Aorta (tissue), 5 donors: ENCODE results near the gene HRCT1. TPM values are rescaled to one million over a fixed set of nuclear protein-coding genes. Genes with fewer than 3 reads are reported as not detected.
"Not testable (repeated sequence)": the region's sequence is repeated elsewhere in the genome, so short reads cannot be mapped to it uniquely, and the experiment has no call there.

Experiments used
- ATAC-seq: fragments of 200-7000 bp; cut with Tn5 transposase; one replicate; pipeline ENCODE4 v1.9.1; 2022; ENCODE audit warnings: moderate library complexity; ENCODE audit not compliant: low FRiP score
- DNase-seq, 2 donors: peaks; one replicate each; pipeline ENCODE4 v3.0.0-alpha.2; 2020
- H3K27ac ChIP-seq, 2 donors: one replicate each; pipeline ENCODE4 v1.5.1; 2013; ENCODE audit warnings: low read length in 2 of 2, mild to moderate bottlenecking in 2 of 2, moderate library complexity in 2 of 2, control low read depth in 1 of 2, inconsistent platforms in 1 of 2, low read depth in 1 of 2
- H3K27me3 ChIP-seq, 2 donors: one replicate each; pipeline ENCODE4 v1.6.1; 2013; ENCODE audit warnings: control low read depth in 1 of 2, low read length in 1 of 2, mild to moderate bottlenecking in 1 of 2, moderate library complexity in 1 of 2; ENCODE audit not compliant: insufficient read depth in 2 of 2, control insufficient read depth in 1 of 2
- H3K36me3 ChIP-seq, 2 donors: one replicate each; pipeline ENCODE4 v1.6.1; 2013; ENCODE audit warnings: control low read depth in 1 of 2, low read length in 1 of 2, mild to moderate bottlenecking in 1 of 2; ENCODE audit not compliant: insufficient read depth in 2 of 2, control insufficient read depth in 1 of 2
- H3K4me1 ChIP-seq, 2 donors: one replicate each; pipeline ENCODE4 v1.6.1; 2013; ENCODE audit warnings: low read length in 2 of 2, control low read depth in 1 of 2, mild to moderate bottlenecking in 1 of 2, moderate library complexity in 1 of 2; ENCODE audit not compliant: insufficient read depth in 2 of 2, control insufficient read depth in 1 of 2
- H3K4me3 ChIP-seq, 2 donors: one replicate each; pipeline ENCODE4 v1.5.1; 2013; ENCODE audit warnings: low read length in 2 of 2, control low read depth in 1 of 2, mild to moderate bottlenecking in 1 of 2
- H3K9me3 ChIP-seq: one replicate; pipeline ENCODE4 v1.6.1; 2013; ENCODE audit warnings: mild to moderate bottlenecking, low read length; ENCODE audit not compliant: control insufficient read depth
- WGBS, 2 donors: extraction: QIAGEN DNeasy Blood & Tissue Kit; methylation state at CpG; one replicate each; pipeline ENCODE4 v1.1.7; 2013; 5-methylcytosine and 5-hydroxymethylcytosine counted together
- intact Hi-C, 2 donors: fragments of 100-400 bp; cut with DNase I; formaldehyde crosslinking; loops; one replicate each; pipeline versions ENCODE4 v1.14.2 to v1.15.0; 2022
- polyA plus RNA-seq, 2 donors: library from polyadenylated mRNA; stranded (reverse); fragments of 200-250 nt; gene quantifications; one replicate each; pipeline ENCODE4 v1.2.3, GENCODE V29; 2013
- total RNA-seq, 2 donors: library from RNA; stranded (reverse); fragmentation: NEBNext Ultra II Directional; extraction: Animal tissue kit (Norgen Biotek cat#: 25700); gene quantifications; one replicate each; pipeline ENCODE4 v1.2.1, GENCODE V29; 2021
- donor health status: healthy with polysubstance abuse.
- donor health status: Bipolar disorder and iron deficiency.
- donor health status: DM: no; HTN: no; CAD: no.
- donor health status: DM: no; HTN: no; CAD: no.
- donor health status: DM: yes; HTN: yes; CAD: no.

The HRCT1 gene
- total and polyA plus RNA-seq, 4 donors, result 14.2 to 25.7 (median 20.2) TPM

GRCh38 chr9:35930989-35931388, 25.0 kb downstream of the HRCT1 start:
- H3K36me3 ChIP-seq, result no peaks in the 10 kb centered on the region
- H3K9me3 ChIP-seq, result no peaks in the 10 kb centered on the region
- H3K4me3 ChIP-seq, result no peak overlapping the region
- H3K27me3 ChIP-seq, result no peaks in the 10 kb centered on the region
- H3K4me1 ChIP-seq, result peaks cover 0 to 2% of the 10 kb centered on the region in 2 donors
- intact Hi-C loops, result no loop called here
- no peak for ATAC-seq
- no peak for DNase-seq
- WGBS, 2 donors, result 95 to 97% methylated on average over 3 of the region's 3 CpGs
- no peak overlapping the region for H3K27ac ChIP-seq

GRCh38 chr9:35932735-35933134, 26.7 kb downstream of the HRCT1 start:
- Histone ChIP-seq H3K27me3 (no peaks in the 10 kb centered on the region), H3K9me3 (no peaks in the 10 kb centered on the region), H3K27ac (no peak overlapping the region), H3K36me3 (no peaks in the 10 kb centered on the region), H3K4me3 (no peak overlapping the region), H3K4me1 (peaks cover 0 to 2% of the 10 kb centered on the region in 2 donors)
- no peak for ATAC-seq
- intact Hi-C loops, result no loop called here
- no peak for DNase-seq
- WGBS, 2 donors, result 90 to 94% methylated on average over 3 of the region's 3 CpGs

- Histone ChIP-seq H3K27ac (no peak overlapping the region), H3K4me3 (no peak overlapping the region), H3K9me3 (no peaks in the 10 kb centered on the region), H3K27me3 (no peaks in the 10 kb centered on the region), H3K36me3 (no peaks in the 10 kb centered on the region), H3K4me1 (peaks cover 0 to 2% of the 10 kb centered on the region in 2 donors)
- DNase-seq (no peak), ATAC-seq (no peak)
- intact Hi-C loops, result no loop called here
- 51% methylated on average over 4 of the region's 4 CpGs for WGBS, 2 donors
These were observed 27.6 kb downstream of the HRCT1 start for GRCh38 chr9:35933550-35934067.

- 48 to 54% methylated on average over 6 of the region's 6 CpGs for WGBS, 2 donors
- H3K4me3 ChIP-seq, H3K9me3 ChIP-seq, H3K27ac ChIP-seq, intact Hi-C loops, H3K27me3 ChIP-seq, H3K4me1 ChIP-seq, H3K36me3 ChIP-seq, ATAC-seq, DNase-seq: not testable (repeated sequence)
These were observed 28.1 kb downstream of the HRCT1 start for GRCh38 chr9:35934069-35934468.

- Histone ChIP-seq H3K4me1 (peaks cover 0 to 5% of the 10 kb centered on the region in 2 donors), H3K4me3 (no peak overlapping the region), H3K27me3 (no peaks in the 10 kb centered on the region), H3K9me3 (no peaks in the 10 kb centered on the region), H3K36me3 (no peaks in the 10 kb centered on the region), H3K27ac (peak overlapping the region; percentile 57 to 86)
- intact Hi-C loops, result no loop called here
- no peak for ATAC-seq
- 68 to 69% methylated on average over 4 of the region's 4 CpGs for WGBS, 2 donors
- no peak for DNase-seq
These were observed 29.3 kb downstream of the HRCT1 start for GRCh38 chr9:35935261-35935660.

GRCh38 chr9:35935755-35936509, 29.9 kb downstream of the HRCT1 start:
- WGBS, 2 donors, result 4 to 5% methylated on average over 7 of the region's 7 CpGs
- Histone ChIP-seq H3K4me3 (no peak overlapping the region), H3K9me3 (no peaks in the 10 kb centered on the region), H3K27ac (peak overlapping the region in 1 of 2 donors; percentile 96), H3K4me1 (peaks cover 0 to 5% of the 10 kb centered on the region in 2 donors), H3K27me3 (no peaks in the 10 kb centered on the region), H3K36me3 (no peaks in the 10 kb centered on the region)
- DNase-seq, result no peak
- ATAC-seq, result peak; percentile 66
- intact Hi-C loops, result loop anchor here in 1 of 2 donors (1.0 kb wide), 1 partner anchor 28 kb away; no protein-coding TSS in a partner anchor

- 60 to 70% methylated on average over 2 of the region's 2 CpGs for WGBS, 2 donors
- H3K9me3 ChIP-seq, result no peaks in the 10 kb centered on the region
- intact Hi-C loops, result no loop called here
- ATAC-seq (no peak), DNase-seq (no peak)
- no peak overlapping the region for H3K4me3 ChIP-seq
- peaks cover 0 to 5% of the 10 kb centered on the region in 2 donors for H3K4me1 ChIP-seq
- H3K36me3 ChIP-seq, result no peaks in the 10 kb centered on the region
- peak overlapping the region; percentile 77 to 89 for H3K27ac ChIP-seq
- H3K27me3 ChIP-seq, result no peaks in the 10 kb centered on the region
These were observed 31.2 kb downstream of the HRCT1 start for GRCh38 chr9:35937227-35937626.

- intact Hi-C loops, result no loop called here
- H3K27me3 ChIP-seq, result no peaks in the 10 kb centered on the region
- H3K27ac ChIP-seq, result peak overlapping the region; percentile 14 to 95
- H3K36me3 ChIP-seq, result no peaks in the 10 kb centered on the region
- 30 to 49% methylated on average over 10 of the region's 10 CpGs for WGBS, 2 donors
- H3K4me1 ChIP-seq, result peaks cover 0 to 5% of the 10 kb centered on the region in 2 donors
- no peaks in the 10 kb centered on the region for H3K9me3 ChIP-seq
- no peak for ATAC-seq
- no peak overlapping the region for H3K4me3 ChIP-seq
- no peak for DNase-seq
These were observed 32.7 kb downstream of the HRCT1 start for GRCh38 chr9:35938474-35939356.
